LHCN-M2 (cell line): Measurements from ENCODE around the gene NOL4L. TPM values are rescaled to one million over a fixed set of nuclear protein-coding genes. Genes with fewer than 3 reads are reported as not detected.

ENCODE experiments used
- DNase-seq: peaks from one replicate; pipeline ENCODE4 v3.0.0-alpha.2; 2012; ENCODE audit warnings: low read depth
- total RNA-seq: library from RNA; depleted of rRNA; stranded (reverse); fragments of >200 nt; gene quantifications from 2 replicates; pipeline ENCODE4 v1.2.3, GENCODE V29; 2014

The NOL4L gene
- total RNA-seq, 1 experiment from 2014 or later: 3.0 TPM

DNA sequence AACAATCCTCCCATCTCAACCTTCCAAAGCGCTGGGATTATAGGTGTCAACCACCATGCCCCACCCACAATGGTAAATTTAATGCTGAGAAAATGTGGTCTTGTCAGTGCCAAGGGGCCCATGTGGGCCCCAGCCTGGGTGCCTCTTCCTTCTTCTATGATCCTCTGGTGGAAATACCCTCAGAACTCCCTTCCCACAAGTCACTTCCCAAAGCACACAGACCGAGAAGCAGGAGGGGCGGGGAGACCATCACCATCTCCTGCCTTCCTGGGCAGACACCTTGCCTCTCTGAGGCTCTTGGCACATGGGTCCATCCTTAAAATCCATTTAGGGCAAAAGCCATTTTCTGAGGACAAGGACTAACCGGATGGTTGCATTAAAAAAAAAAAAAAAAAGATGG lies 59.0 kb downstream of the NOL4L start:
- DNase-seq: no peak

- DNase-seq: peak; percentile 27
Measured at GRCh38 chr20:32524829-32525501, 60.2 kb downstream of the NOL4L start.

DNA sequence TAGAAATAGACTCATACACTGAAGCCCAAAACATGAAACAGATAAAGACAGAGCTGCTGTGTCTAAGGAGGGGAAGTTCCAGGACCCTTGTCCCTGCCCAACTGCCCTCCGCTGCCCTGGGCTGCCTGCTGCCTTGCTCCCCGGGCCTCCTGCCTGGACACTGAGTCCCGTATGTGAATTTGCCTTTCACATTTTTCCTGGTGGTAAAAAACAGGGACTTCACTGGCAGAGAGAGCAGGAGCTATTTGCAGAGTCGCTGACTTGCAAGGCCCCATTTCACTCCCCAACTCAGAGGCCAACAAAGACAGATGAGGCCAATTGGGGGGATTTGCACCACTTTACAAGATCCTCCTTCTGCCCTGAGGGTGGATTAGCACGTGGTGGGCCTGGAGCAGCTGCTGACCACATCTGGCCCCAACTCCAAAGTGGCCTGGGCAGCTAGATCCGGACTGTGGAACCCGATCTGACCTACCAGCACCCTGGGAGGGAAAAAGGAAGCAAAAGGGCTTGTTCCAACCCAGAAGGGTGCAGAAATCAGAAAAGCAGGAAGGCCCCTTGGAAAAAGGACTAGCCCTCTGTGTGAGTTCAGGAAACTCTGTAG lies 61.4 kb downstream of the NOL4L start:
- DNase-seq: peak; percentile 16

- peak; percentile 6 for DNase-seq
Measured at GRCh38 chr20:32522776-32523612, 62.1 kb downstream of the NOL4L start.

DNA sequence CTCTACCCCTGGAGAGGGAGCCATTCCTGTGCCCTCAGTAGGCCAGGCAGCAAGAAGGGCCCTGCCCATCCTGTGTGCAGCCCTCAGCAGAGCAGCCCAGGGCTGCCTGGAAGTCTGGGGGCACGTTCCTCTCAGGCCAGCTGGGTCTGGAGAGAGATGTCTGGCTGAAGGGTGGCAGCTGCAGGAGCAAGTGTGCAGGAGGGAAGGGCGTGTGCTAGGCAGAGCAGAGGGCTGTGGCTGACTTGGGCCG lies 62.7 kb downstream of the NOL4L start:
- DNase-seq: peak; percentile 3

GRCh38 chr20:32521780-32522525 lies 63.2 kb downstream of the NOL4L start:
- peak; percentile 27 for DNase-seq

- peak; percentile 14 for DNase-seq
Measured at GRCh38 chr20:32520927-32521203, 64.3 kb downstream of the NOL4L start.

DNA sequence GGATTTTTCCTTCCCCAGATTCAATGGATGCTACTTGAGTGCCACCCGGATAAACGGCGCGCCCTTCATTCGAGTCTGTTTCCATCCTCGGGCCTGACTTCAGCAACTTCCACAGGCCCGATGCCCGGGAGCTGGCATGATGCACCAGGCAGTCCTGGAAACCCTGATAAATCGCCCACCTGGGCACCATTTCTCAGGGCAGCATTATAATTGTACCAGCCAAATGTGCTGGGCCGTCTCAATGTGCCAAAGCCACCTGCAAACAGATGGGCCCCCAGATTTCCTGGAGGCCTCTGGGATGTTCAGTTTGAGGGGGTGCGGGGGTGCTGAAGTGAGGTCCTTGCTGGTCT lies 65.8 kb downstream of the NOL4L start:
- no peak for DNase-seq

DNA sequence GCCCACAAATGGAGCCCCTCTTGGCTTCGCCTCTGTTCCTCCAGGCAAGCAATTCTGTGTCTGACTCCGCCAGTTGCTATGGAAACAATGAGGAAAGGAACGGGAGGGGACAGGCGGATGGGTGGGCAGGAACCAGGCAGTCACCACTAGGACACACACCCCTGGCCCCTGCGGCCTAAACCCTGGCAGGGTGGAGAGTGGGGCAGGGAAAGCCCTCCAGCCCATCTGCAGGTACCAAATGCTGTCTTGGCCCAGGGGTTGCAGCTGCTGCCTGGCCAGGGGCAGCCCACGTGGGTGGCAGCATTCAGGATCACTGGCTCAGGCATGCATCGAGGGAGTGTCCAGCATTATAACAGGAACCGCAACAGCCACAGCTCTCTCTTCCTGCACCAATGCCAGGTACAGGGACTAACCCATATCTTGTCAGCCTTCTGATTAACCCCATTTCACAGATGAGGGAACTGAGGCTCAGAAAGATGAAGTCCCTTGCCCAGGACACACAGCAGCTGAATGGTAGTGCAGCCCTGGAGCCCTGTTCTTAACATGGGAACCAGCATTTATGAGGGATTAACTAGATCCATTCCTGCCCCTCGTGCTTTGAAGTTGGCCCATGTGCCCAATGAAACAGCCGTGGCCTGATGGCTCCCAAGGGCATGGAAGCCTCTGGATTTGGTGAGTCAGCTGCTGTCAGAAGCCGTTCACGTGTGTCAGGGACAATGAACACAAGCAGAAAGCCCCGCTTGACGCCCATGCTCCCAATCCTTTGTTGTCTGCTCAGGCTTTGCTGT lies 66.3 kb downstream of the NOL4L start:
- DNase-seq: peak; percentile 31

DNA sequence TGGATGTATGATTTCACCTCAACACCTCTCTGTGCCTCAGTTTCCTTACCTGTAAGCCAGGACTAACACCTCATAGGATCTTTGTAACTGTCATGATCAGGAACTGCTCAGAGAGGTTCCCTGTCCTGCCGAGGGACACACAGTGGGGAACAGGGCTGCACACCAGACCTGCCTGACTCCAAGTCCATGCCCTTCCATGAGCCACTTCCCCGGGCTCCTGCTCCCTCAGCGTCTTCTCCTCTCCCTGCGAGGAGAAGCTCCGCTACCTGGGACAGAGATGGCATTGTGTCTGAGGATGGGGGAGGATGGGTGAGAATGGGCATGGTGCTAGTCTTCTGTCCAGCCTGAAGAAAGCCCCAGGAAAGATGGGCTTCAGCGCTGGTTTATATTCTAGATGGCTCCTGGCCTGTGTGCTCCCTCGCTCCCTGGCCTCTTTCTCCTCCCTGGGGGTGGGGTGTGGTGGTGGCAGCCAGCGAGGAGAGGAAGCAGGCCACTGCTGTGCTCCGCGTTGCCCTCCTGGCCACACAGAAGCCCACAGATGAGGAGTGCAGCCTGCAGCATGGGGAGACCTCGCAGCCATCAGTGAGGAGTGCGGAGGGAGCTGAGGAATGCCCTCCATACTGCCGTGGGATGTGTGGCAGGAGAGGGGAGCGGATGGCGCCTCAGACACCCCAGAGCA lies 67.1 kb downstream of the NOL4L start:
- DNase-seq: no peak

DNA sequence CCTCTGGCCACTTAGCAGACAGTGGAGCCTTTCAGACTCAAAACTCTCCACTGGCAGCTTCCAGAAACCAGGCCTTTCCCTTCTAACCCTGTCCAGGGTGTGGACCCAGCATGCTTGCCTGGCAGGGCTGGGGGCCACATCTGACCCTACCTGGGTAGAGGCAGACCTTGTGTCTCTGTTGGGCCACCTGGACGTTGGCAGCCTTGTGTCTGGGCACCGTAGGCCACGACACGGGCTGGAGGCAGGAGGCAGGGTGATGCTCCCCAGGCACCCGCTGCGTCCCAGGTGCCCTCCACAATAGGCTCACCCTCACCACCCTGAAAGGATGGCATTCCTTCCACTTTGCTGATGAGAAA lies 67.6 kb downstream of the NOL4L start:
- no peak for DNase-seq

DNA sequence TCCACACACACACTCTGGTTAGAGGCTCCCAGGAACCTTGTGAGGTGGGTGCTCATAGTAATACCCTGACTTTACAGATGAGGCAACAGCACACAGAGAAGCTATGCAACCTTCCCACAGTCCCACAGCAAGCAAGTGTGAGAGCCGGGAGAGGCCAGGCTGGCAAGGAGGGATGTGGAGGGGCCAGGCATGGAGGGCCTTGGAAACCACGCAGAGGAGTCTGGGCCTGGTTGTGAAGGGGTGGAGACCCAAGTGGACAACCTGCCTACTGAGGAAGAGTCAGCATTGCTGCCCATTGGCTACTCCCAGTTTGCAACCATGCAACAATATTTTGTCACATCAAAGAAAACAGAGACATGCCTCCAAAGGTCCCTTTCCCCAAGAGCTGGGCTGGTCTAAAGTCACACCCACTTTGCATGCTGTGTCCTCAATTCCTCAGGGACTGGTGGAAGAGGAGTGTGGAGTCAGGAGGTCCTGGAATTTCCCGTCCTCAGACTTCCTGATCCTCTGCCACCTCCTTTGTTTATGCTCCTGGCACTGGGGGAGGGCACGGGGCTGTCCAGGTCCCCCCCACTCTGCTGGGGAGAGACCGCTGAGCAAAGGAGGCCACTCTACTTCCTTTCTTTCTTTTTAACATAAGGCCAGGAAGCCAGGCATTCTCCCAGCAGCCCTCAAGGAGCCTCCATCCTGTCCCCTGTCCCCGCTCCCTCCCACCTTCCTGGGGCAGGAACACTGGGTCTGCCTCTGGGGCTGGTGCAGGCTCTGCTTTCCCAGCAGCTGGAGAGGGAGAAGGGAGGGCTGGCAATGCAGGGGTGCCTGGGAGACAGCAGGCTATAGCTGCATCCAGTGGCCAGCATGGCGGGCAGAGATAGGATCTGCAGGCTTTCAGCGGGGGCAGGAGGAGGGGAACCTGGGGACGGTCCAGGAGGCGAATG lies 68.3 kb downstream of the NOL4L start:
- DNase-seq: no peak

GRCh38 chr20:32515631-32516101 lies 69.5 kb downstream of the NOL4L start:
- no peak for DNase-seq

DNA sequence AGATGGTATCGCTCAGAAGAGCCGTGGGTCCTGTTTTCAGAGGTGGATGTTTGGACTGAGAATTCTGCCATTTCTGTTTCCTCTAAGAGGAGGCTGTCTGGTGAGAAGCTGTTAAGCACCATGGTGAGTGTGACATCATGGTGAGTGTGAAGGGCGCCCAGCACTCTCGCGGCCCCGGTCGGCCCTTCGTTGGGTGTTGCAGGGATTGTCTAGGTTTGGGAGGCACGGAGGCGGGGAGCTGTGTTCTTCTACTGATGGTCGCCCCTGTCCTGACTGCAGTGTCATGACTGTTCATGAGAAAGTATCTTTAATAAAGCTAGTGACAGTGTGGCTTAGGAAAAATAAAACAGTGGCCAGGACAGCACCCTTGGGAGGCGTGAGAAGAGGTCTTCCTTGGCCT lies 70.4 kb downstream of the NOL4L start:
- no peak for DNase-seq

- DNase-seq: no peak
Measured at GRCh38 chr20:32513031-32513866, 71.9 kb downstream of the NOL4L start.

- DNase-seq: no peak
Measured at GRCh38 chr20:32512047-32512385, 73.1 kb downstream of the NOL4L start.

- DNase-seq: no peak
Measured at GRCh38 chr20:32511358-32512046, 73.6 kb downstream of the NOL4L start.

DNA sequence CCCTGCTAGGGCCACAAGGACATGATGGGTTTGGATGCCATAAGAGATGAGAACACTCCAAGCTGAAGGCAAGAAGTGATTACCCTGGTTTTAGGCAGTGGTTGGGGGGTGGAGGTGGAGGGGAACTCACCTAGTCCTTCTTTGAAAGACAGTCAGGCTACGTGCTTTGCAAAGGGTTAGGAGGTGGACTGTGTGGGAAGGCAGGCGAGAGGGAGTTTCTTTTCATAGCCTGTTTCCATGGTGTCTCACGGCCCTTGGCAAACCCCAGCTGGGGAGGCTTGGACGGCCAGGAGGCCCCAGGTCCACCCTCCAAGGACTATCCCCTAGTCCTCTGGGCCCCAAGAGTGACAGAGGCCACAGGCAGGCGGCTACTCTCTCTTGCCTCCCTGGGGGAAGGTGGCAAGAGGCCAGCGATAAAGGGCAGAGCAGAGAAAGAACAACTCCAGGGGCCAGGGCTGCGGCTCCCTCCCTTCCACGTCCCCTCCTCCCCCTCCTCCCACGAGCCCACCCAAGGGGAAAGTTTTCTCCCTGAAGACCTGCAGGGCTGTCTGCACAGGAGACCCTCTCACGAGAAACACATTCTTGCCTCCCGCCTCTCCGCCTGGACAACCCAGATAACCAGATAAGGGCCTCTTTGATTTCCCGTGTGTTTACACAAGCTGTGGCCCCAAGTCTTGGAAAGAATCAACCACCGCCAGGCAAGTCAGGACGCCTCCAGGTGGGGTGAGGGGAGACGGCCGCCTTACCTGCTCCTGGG lies 74.4 kb downstream of the NOL4L start:
- DNase-seq: no peak
